Measurements from ENCODE around the gene PPM1E. TPM values are rescaled to one million over a fixed set of nuclear protein-coding genes. Genes with fewer than 3 reads are reported as not detected.
A peak's percentile ranks its signal among the peaks of the same experiment; 100 is the strongest.

The PPM1E gene
- total and polyA plus RNA-seq, 4 donors: 0.08 to 1.3 (median 0.66) TPM

GRCh38 chr17:58991718-58992331 lies 236.2 kb downstream of the PPM1E start:
- Histone ChIP-seq H3K9me3 (ENCODE audit: control insufficient read depth in 4 of 4, insufficient read depth in 3 of 4, low read length in 3 of 4) (no peaks in the 10 kb centered on the region), H3K4me1 (ENCODE audit: control insufficient read depth in 5 of 5, insufficient read depth in 5 of 5, low read length in 5 of 5) (peaks cover 0 to 3% (median 0%) of the 10 kb centered on the region in 5 donors), H3K27me3 (ENCODE audit: control insufficient read depth in 3 of 3, insufficient read depth in 3 of 3, low read length in 2 of 3) (no peaks in the 10 kb centered on the region), H3K36me3 (ENCODE audit: control insufficient read depth in 4 of 4, insufficient read depth in 4 of 4, low read length in 4 of 4) (peaks cover 0 to 6% (median 2%) of the 10 kb centered on the region in 4 donors), H3K27ac (ENCODE audit: low read depth in 1 of 2, low read length in 1 of 2) (no peak overlapping the region), H3K9ac (ENCODE audit: insufficient read depth in 1 of 2, low read length in 2 of 2) (no peak overlapping the region), H3K4me3 (no peak overlapping the region)
- ATAC-seq (ENCODE audit: insufficient read depth, low FRiP score) (peak; percentile 77), DNase-seq (peak; percentile 7 to 32 (median 14))
- TF ChIP-seq, protein P1, sequence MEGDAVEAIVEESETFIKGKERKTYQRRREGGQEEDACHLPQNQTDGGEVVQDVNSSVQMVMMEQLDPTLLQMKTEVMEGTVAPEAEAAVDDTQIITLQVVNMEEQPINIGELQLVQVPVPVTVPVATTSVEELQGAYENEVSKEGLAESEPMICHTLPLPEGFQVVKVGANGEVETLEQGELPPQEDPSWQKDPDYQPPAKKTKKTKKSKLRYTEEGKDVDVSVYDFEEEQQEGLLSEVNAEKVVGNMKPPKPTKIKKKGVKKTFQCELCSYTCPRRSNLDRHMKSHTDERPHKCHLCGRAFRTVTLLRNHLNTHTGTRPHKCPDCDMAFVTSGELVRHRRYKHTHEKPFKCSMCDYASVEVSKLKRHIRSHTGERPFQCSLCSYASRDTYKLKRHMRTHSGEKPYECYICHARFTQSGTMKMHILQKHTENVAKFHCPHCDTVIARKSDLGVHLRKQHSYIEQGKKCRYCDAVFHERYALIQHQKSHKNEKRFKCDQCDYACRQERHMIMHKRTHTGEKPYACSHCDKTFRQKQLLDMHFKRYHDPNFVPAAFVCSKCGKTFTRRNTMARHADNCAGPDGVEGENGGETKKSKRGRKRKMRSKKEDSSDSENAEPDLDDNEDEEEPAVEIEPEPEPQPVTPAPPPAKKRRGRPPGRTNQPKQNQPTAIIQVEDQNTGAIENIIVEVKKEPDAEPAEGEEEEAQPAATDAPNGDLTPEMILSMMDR (IDR thresholded peaks at IDR 0.05; ENCODE audit: control extremely low read depth, extremely low read depth): no peak
- 70 to 89% methylated on average over 4 of the region's 4 CpGs for WGBS, 2 donors

DNA sequence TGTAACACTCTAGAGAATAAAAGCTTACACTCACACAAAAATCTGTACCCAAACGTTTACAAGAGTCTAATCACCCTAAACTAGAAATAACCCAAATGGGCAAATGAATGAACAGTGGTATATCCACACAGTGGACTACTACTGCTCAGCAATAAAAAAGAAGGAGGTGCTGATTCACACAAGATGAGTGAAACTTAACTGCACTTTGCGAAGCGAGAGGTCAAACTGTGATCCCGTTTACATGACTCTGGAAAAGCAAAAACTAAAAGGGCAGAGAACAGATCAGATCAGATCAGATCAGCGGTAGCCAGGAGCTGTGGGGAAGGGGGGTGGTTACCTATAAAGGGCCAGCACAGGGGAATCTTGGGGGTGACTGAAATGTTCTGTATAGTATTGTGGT lies 237.7 kb downstream of the PPM1E start:
- H3K27ac ChIP-seq (ENCODE audit: low read depth in 1 of 2, low read length in 1 of 2): no peak overlapping the region
- ATAC-seq (ENCODE audit: insufficient read depth, low FRiP score): no peak
- WGBS, 2 donors: 86 to 89% methylated on average over 5 of the region's 5 CpGs

DNA sequence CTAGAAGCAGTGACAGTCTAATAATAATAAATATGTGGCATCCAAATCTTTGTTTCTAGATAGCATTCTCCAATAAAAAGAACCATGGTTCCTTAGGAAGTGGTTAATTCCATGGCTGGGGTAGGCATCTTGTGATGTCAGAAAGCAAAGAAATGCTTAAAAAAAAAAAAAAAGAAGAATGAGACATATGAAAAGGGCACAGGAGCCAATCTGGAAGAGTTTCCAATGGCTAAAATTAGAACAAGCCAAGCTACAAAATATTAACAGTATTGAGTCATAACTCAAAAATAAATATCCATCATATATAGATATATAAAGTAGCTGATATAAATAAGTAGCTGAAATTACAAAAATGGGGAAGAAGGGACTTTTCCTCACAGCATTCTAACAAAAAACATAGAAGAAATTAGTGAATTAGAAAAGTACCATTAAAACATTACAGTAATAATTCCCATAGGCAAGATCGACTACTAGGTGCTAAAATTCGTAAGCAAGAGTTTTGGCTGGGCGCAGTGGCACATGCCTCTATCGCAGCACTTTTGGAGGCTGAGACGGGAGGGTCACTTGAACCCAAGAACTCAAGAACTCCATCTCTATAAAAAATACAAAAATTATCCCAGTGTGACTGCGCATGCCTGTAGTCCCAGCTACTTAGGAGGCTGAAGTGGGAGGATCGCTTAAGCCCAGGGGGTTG lies 239.7 kb downstream of the PPM1E start:
- H3K4me3 ChIP-seq: no peak overlapping the region
- WGBS, 2 donors: 92 to 97% methylated on average over 7 of the region's 7 CpGs
- no peak overlapping the region for H3K9ac ChIP-seq (ENCODE audit: insufficient read depth in 1 of 2, low read length in 2 of 2)
- peaks cover 0 to 3% (median 0%) of the 10 kb centered on the region in 5 donors for H3K4me1 ChIP-seq (ENCODE audit: control insufficient read depth in 5 of 5, insufficient read depth in 5 of 5, low read length in 5 of 5)
- H3K27ac ChIP-seq (ENCODE audit: low read depth in 1 of 2, low read length in 1 of 2): no peak overlapping the region
- DNase-seq (no peak), ATAC-seq (ENCODE audit: insufficient read depth, low FRiP score) (no peak)
- H3K9me3 ChIP-seq (ENCODE audit: control insufficient read depth in 4 of 4, insufficient read depth in 3 of 4, low read length in 3 of 4): no peaks in the 10 kb centered on the region
- no peaks in the 10 kb centered on the region for H3K27me3 ChIP-seq (ENCODE audit: control insufficient read depth in 3 of 3, insufficient read depth in 3 of 3, low read length in 2 of 3)
- TF ChIP-seq, protein P1 (IDR thresholded peaks at IDR 0.05; ENCODE audit: control extremely low read depth, extremely low read depth): no peak
- H3K36me3 ChIP-seq (ENCODE audit: control insufficient read depth in 4 of 4, insufficient read depth in 4 of 4, low read length in 4 of 4): peaks cover 5 to 12% (median 8%) of the 10 kb centered on the region in 4 donors

More for the DNA sequence above, 237.7 kb downstream of the PPM1E start:
- no peak for DNase-seq
- H3K4me3 ChIP-seq: no peak overlapping the region
- H3K4me1 ChIP-seq (ENCODE audit: control insufficient read depth in 5 of 5, insufficient read depth in 5 of 5, low read length in 5 of 5): peaks cover 0 to 3% (median 0%) of the 10 kb centered on the region in 5 donors
- H3K9me3 ChIP-seq (ENCODE audit: control insufficient read depth in 4 of 4, insufficient read depth in 3 of 4, low read length in 3 of 4): no peaks in the 10 kb centered on the region
- H3K9ac ChIP-seq (ENCODE audit: insufficient read depth in 1 of 2, low read length in 2 of 2): no peak overlapping the region
- H3K36me3 ChIP-seq (ENCODE audit: control insufficient read depth in 4 of 4, insufficient read depth in 4 of 4, low read length in 4 of 4): peaks cover 0 to 5% (median 2%) of the 10 kb centered on the region in 4 donors
- no peaks in the 10 kb centered on the region for H3K27me3 ChIP-seq (ENCODE audit: control insufficient read depth in 3 of 3, insufficient read depth in 3 of 3, low read length in 2 of 3)
- TF ChIP-seq, protein P1 (IDR thresholded peaks at IDR 0.05; ENCODE audit: control extremely low read depth, extremely low read depth): no peak

Data from lung (tissue), 12 donors.